Activated CD4-positive, alpha-beta T cell treated with anti-CD3 and anti-CD28 coated beads for 1 hour (primary cell): ENCODE results near the gene TSPO2.
A peak's percentile ranks its signal among the peaks of the same experiment; 100 is the strongest.
"Not testable (repeated sequence)": the region's sequence is repeated elsewhere in the genome, so short reads cannot be mapped to it uniquely, and the experiment has no call there.

ENCODE experiments used
- DNase-seq: peaks from one replicate; pipeline ENCODE4 v3.0.0-alpha.2; 2020

The TSPO2 gene

GRCh38 chr6:41042226-41043055 lies at the start of gene TSPO2:
Gene TSPO2, plus strand, starts transcription at chr6:41042467. Its CDS starts 519 bp downstream, at chr6:41042986.
- DNase-seq = no peak

- no peak for DNase-seq
These were observed 49.5 kb upstream of the TSPO2 start for GRCh38 chr6:40992746-40993145.

- DNase-seq = no peak
These were observed 45.6 kb upstream of the TSPO2 start for GRCh38 chr6:40996591-40997233.

- no peak for DNase-seq
These were observed 44.9 kb upstream of the TSPO2 start for GRCh38 chr6:40997234-40997957.

- no peak for DNase-seq
These were observed 43.6 kb upstream of the TSPO2 start for GRCh38 chr6:40998661-40999060.

GRCh38 chr6:40999569-40999968 lies 42.7 kb upstream of the TSPO2 start:
- DNase-seq = no peak

GRCh38 chr6:41000248-41000647 lies 42.0 kb upstream of the TSPO2 start:
- no peak for DNase-seq

GRCh38 chr6:41002168-41002567 lies 40.1 kb upstream of the TSPO2 start:
- no peak for DNase-seq

GRCh38 chr6:41006217-41006616 lies 36.0 kb upstream of the TSPO2 start:
- DNase-seq = peak; percentile 25

- DNase-seq = not testable (repeated sequence)
These were observed 35.3 kb upstream of the TSPO2 start for GRCh38 chr6:41006980-41007379.

GRCh38 chr6:41008011-41008410 lies 34.3 kb upstream of the TSPO2 start:
- DNase-seq = no peak

- DNase-seq = no peak
These were observed 32.6 kb upstream of the TSPO2 start for GRCh38 chr6:41009669-41010068.

- no peak for DNase-seq
These were observed 30.6 kb upstream of the TSPO2 start for GRCh38 chr6:41011673-41012072.

- no peak for DNase-seq
These were observed 28.7 kb upstream of the TSPO2 start for GRCh38 chr6:41013466-41014153.

- DNase-seq = no peak
These were observed 27.5 kb upstream of the TSPO2 start for GRCh38 chr6:41014780-41015179.

GRCh38 chr6:41015860-41016259 lies 26.4 kb upstream of the TSPO2 start:
- not testable (repeated sequence) for DNase-seq

GRCh38 chr6:41017663-41018062 lies 24.6 kb upstream of the TSPO2 start:
- no peak for DNase-seq

- no peak for DNase-seq
These were observed 20.4 kb upstream of the TSPO2 start for GRCh38 chr6:41021832-41022231.

- DNase-seq = no peak
These were observed 20.0 kb upstream of the TSPO2 start for GRCh38 chr6:41022294-41022693.

GRCh38 chr6:41023114-41023513 lies 19.2 kb upstream of the TSPO2 start:
- DNase-seq = no peak

- no peak for DNase-seq
These were observed 16.2 kb upstream of the TSPO2 start for GRCh38 chr6:41025966-41026530.

GRCh38 chr6:41027241-41027640 lies 15.0 kb upstream of the TSPO2 start:
- no peak for DNase-seq
